GM12865 (cell line): ENCODE results near the gene MYO7B.

Experiments
- DNase-seq: peaks from one replicate; pipeline ENCODE4 v3.0.0; 2010; ENCODE audit warnings: low read depth
- H3K4me3 ChIP-seq: 2 replicates; pipeline ENCODE4 v1.5.1; 2011; ENCODE audit warnings: mild to moderate bottlenecking, low read depth, low read length, control low read depth
- TF ChIP-seq, protein P1 (sequence below): IDR thresholded peaks from 2 replicates; pipeline ENCODE4 v1.5.1; 2011; ENCODE audit warnings: low read length, control low read depth, low read depth, inconsistent platforms; ENCODE audit not compliant: insufficient read depth; ENCODE audit errors: missing control alignments

MYO7B gene

GRCh38 chr2:127535422-127535901, at the start of gene MYO7B:
Gene MYO7B, plus strand, starts transcription at chr2:127535683. Its CDS starts 24,040 bp downstream, at chr2:127559723.
- no peak for DNase-seq
- TF ChIP-seq, protein P1, sequence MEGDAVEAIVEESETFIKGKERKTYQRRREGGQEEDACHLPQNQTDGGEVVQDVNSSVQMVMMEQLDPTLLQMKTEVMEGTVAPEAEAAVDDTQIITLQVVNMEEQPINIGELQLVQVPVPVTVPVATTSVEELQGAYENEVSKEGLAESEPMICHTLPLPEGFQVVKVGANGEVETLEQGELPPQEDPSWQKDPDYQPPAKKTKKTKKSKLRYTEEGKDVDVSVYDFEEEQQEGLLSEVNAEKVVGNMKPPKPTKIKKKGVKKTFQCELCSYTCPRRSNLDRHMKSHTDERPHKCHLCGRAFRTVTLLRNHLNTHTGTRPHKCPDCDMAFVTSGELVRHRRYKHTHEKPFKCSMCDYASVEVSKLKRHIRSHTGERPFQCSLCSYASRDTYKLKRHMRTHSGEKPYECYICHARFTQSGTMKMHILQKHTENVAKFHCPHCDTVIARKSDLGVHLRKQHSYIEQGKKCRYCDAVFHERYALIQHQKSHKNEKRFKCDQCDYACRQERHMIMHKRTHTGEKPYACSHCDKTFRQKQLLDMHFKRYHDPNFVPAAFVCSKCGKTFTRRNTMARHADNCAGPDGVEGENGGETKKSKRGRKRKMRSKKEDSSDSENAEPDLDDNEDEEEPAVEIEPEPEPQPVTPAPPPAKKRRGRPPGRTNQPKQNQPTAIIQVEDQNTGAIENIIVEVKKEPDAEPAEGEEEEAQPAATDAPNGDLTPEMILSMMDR: no peak
- H3K4me3 ChIP-seq: no peak within 1 kb of the TSS

- no peak overlapping the region for H3K4me3 ChIP-seq
- TF ChIP-seq, protein P1: no peak
- DNase-seq: no peak
Measured at GRCh38 chr2:127485694-127486071, 49.8 kb upstream of the MYO7B start.

- no peak overlapping the region for H3K4me3 ChIP-seq
- TF ChIP-seq, protein P1: no peak
- DNase-seq: no peak
Measured at GRCh38 chr2:127486247-127487058, 49.0 kb upstream of the MYO7B start.

- TF ChIP-seq, protein P1: no peak
- H3K4me3 ChIP-seq: no peak overlapping the region
- DNase-seq: no peak
Measured at GRCh38 chr2:127490283-127490682, 45.2 kb upstream of the MYO7B start.

- TF ChIP-seq, protein P1: no peak
- no peak overlapping the region for H3K4me3 ChIP-seq
- no peak for DNase-seq
Measured at GRCh38 chr2:127498386-127498785, 37.1 kb upstream of the MYO7B start.

DNA sequence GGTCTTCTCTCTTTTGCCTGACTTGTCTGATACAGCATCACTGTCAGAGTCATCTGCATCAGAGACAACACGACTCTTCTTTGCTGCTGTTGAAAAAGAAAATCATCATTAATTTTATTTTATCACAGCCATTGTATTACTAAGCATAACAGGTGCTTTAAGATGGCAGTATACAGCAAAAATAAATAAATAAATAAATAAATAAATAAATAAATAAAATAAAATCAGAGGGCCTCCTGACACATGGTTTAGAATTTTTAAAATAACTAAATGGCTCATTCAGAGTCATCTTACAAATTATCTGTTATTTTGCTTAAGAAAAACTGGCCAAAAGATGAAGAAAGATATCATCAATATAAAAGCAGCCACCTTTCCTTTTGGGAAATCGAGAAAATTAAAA, 32.0 kb upstream of the MYO7B start:
- TF ChIP-seq, protein P1: no peak
- no peak overlapping the region for H3K4me3 ChIP-seq
- DNase-seq: no peak
